RWPE2 (cell line): Measurements from ENCODE around the gene ARF6.
"Not testable (repeated sequence)": the region's sequence is repeated elsewhere in the genome, so short reads cannot be mapped to it uniquely, and the experiment has no call there.

Experiments used
- ATAC-seq: fragments of 200-7000 bp; cut with Tn5 transposase; 3 replicates; pipeline ENCODE4 v1.9.1; 2021; ENCODE audit warnings: low read depth
- DNase-seq: peaks from one replicate; pipeline ENCODE4 v3.0.0-alpha.2; 2020; ENCODE audit warnings: low spot score
- H3K27ac ChIP-seq: fragments of 450-650 bp; 2 replicates; pipeline ENCODE4 v1.5.1; 2017; ENCODE audit warnings: mild to moderate bottlenecking; ENCODE audit not compliant: poor library complexity, severe bottlenecking
- H3K27me3 ChIP-seq: fragments of 250-450 bp; sonication (Bioruptor Pico); 2 replicates; pipeline ENCODE4 v1.5.1; 2021; ENCODE audit warnings: mild to moderate bottlenecking, moderate library complexity; ENCODE audit not compliant: insufficient read depth, poor library complexity, severe bottlenecking
- H3K36me3 ChIP-seq: fragments of 250-450 bp; sonication (Bioruptor Pico); 2 replicates; pipeline ENCODE4 v1.5.1; 2020; ENCODE audit warnings: low read depth, mild to moderate bottlenecking, moderate library complexity
- H3K4me1 ChIP-seq: fragments of 250-450 bp; sonication (Bioruptor Pico); 2 replicates; pipeline ENCODE4 v1.5.1; 2021; ENCODE audit warnings: mild to moderate bottlenecking, moderate library complexity; ENCODE audit not compliant: insufficient read depth, poor library complexity, severe bottlenecking
- H3K4me3 ChIP-seq: fragments of 250-450 bp; sonication (Bioruptor Pico); 2 replicates; pipeline ENCODE4 v1.5.1; 2021; ENCODE audit warnings: mild to moderate bottlenecking, moderate library complexity; ENCODE audit not compliant: severe bottlenecking
- H3K9me3 ChIP-seq: fragments of 250-450 bp; sonication (Bioruptor Pico); 2 replicates; pipeline ENCODE4 v1.5.1; 2021; ENCODE audit warnings: mild to moderate bottlenecking, moderate library complexity; ENCODE audit not compliant: severe bottlenecking
- CTCF ChIP-seq: fragments of 450-650 bp; IDR thresholded peaks from one replicate; pipeline ENCODE4 v1.5.1; 2017; ENCODE audit warnings: mild to moderate bottlenecking, moderate library complexity; ENCODE audit not compliant: poor library complexity, severe bottlenecking

Gene ARF6

DNA sequence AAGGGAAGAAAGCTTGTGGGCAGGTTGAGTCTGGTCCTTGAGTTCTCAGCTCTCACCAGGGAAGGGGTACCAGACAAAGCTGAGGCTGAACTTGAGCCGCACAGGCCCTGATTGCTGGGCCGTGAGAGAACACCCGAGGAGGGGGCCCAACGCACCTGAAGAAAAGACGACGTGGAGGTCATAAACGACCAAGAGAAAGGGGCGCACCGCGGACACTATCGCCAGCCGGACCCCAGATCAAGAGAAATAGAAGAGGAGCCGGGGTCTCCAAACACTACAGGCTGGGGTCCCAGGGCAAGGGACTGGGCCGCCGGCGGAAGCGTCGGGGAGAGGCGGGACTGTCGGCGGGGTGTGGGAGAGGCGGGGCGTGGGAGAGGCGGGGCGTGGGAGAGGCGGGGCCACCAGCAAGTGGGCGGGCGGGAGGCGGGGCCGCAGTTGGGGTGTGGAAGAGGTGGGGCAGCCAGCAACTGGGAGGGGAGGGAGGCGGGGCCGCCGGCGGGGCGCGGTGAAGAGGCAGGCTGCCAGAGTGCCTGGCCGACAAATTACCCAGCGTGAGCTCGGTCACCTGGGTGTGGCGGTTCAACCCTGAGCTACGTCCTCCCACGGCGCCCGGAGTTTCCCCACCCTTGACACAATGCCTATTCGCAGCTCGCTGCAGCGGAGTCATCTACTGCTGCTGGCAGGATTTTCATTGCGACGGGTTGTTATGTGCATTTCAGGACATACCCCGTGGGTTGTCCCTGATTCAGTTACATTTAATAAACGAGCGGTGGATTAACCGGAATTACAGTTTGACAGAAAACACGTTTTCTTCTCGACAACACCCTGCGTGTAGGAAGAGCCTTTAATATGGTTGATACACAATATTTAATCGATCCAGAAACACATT, 24.8 kb upstream of the ARF6 start:
- ATAC-seq (peak; percentile 95), DNase-seq (peak; percentile 98)
- no peaks in the 10 kb centered on the region for H3K9me3 ChIP-seq
- TF ChIP-seq CTCF, result no peak
- no peaks in the 10 kb centered on the region for H3K27me3 ChIP-seq
- no peaks in the 10 kb centered on the region for H3K36me3 ChIP-seq
- peaks cover 12% of the 10 kb centered on the region for H3K4me1 ChIP-seq
- H3K4me3 ChIP-seq, result peak overlapping the region; percentile 45
- peak overlapping the region; percentile 73 for H3K27ac ChIP-seq

- no peak for DNase-seq
- no peaks in the 10 kb centered on the region for H3K36me3 ChIP-seq
- no peaks in the 10 kb centered on the region for H3K27me3 ChIP-seq
- peak overlapping the region; percentile 45 for H3K4me3 ChIP-seq
- no peak for TF ChIP-seq CTCF
- H3K9me3 ChIP-seq, result no peaks in the 10 kb centered on the region
- no peak for ATAC-seq
- H3K4me1 ChIP-seq, result peaks cover 12% of the 10 kb centered on the region
- peak overlapping the region; percentile 73 for H3K27ac ChIP-seq
Measured at GRCh38 chr14:49868720-49869114, 24.2 kb upstream of the ARF6 start.

DNA sequence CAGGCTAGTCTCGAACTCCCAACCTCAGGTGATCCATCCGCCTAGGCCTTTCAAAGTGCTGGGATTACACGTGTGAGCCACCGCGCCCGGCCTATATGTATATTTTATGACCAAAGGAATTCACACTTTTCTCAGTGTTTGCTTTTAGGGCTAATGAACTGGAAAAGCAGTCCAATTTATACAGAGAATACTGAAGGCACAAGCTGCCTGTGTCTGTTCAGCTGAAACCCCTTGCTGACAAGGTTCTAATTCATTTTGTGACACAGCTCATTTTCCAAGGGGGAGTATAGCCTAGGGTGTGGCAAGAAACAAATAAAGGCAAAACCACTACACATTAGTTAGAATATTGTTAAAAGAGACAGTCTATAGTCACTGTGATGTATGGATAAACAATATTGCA, 22.0 kb upstream of the ARF6 start:
- no peak overlapping the region for H3K4me3 ChIP-seq
- ATAC-seq (no peak), DNase-seq (no peak)
- no peaks in the 10 kb centered on the region for H3K9me3 ChIP-seq
- H3K36me3 ChIP-seq, result no peaks in the 10 kb centered on the region
- no peaks in the 10 kb centered on the region for H3K27me3 ChIP-seq
- no peak for TF ChIP-seq CTCF
- no peak overlapping the region for H3K27ac ChIP-seq
- peaks cover 8% of the 10 kb centered on the region for H3K4me1 ChIP-seq

DNA sequence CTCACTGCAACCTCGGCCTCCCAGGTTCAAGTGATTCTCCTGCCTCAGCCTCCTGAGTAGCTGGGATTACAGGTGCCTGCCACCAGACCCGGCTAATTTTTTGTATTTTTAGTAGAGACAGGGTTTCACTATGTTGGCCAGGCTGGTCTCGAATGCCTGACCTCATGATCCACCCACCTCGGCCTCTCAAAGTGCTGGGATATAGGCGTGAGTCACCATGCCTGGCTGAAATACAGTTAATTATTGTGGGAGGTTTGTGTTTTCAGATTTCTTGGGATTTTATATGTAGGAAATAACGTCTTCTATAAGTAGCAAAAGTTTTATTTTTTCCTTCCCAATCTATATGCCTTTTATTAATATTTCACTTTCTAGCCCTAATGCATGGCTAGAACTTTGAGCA, 19.3 kb upstream of the ARF6 start:
- not testable (repeated sequence) for H3K9me3 ChIP-seq, H3K27ac ChIP-seq, DNase-seq, H3K27me3 ChIP-seq, ATAC-seq, H3K4me1 ChIP-seq, H3K36me3 ChIP-seq, H3K4me3 ChIP-seq

GRCh38 chr14:49875640-49876198, 17.2 kb upstream of the ARF6 start:
- Histone ChIP-seq H3K36me3 (no peaks in the 10 kb centered on the region), H3K4me1 (peaks cover 4% of the 10 kb centered on the region), H3K4me3 (no peak overlapping the region), H3K27ac (no peak overlapping the region), H3K27me3 (no peaks in the 10 kb centered on the region), H3K9me3 (no peaks in the 10 kb centered on the region)
- no peak for ATAC-seq
- TF ChIP-seq CTCF, result no peak
- DNase-seq, result no peak
